ENCODE measurements around the gene EML4.

The EML4 gene

DNA sequence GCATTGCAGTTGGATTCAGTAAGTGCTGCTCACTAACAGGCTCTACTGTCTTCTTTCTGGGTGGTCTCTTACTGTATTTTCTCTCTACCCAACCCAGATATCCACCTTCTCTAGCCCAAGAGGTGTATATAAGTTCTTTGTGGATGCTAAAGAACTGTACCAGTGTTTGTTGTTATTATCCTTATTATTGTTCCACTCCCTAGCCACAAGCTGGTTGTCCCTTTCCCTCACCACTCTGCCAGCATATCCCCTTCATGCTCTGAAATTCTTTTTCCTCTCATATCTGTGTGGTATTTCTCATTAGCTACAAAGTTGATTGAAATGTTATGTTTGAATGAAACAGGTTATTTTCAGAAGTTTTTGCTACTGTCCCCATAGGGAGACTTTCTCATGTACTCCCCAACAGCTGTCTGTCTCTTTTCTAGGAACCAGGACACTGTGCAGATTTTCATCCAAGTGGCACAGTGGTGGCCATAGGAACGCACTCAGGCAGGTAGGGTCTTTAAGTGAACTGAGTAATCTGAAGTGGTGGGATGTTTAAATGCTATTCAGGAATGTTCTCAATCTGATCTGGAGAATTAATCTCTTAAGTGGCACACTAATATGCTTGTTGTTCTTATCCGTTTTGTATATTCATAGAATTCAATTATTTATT lies 135.0 kb downstream of the EML4 start:
- DNase-seq (ENCODE audit: insufficient read length, low spot score) (no peak), FAIRE-seq (no peak)
- TF ChIP-seq, protein P1, sequence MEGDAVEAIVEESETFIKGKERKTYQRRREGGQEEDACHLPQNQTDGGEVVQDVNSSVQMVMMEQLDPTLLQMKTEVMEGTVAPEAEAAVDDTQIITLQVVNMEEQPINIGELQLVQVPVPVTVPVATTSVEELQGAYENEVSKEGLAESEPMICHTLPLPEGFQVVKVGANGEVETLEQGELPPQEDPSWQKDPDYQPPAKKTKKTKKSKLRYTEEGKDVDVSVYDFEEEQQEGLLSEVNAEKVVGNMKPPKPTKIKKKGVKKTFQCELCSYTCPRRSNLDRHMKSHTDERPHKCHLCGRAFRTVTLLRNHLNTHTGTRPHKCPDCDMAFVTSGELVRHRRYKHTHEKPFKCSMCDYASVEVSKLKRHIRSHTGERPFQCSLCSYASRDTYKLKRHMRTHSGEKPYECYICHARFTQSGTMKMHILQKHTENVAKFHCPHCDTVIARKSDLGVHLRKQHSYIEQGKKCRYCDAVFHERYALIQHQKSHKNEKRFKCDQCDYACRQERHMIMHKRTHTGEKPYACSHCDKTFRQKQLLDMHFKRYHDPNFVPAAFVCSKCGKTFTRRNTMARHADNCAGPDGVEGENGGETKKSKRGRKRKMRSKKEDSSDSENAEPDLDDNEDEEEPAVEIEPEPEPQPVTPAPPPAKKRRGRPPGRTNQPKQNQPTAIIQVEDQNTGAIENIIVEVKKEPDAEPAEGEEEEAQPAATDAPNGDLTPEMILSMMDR (IDR thresholded peaks at IDR 0.05; ENCODE audit: insufficient read depth, missing control alignments): no peak

DNA sequence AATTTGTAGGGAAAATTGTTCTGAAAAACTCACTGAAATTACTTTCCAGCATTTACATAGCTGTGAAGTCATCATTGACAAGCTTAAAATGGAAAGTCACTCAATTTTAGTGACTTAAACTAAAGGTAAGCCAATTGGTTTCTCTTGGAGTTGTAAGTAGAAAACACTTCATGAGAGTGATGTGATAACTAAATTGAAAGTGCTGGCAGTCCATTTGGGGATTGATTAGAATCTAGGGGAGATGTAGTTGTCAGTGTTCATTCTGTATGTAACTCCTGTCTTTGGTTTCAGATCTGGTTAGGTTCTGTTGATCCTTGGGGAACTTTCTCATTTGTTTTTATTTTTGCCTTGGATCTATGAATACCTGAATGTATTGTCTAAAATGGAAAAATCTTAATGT lies 138.0 kb downstream of the EML4 start:
- FAIRE-seq (no peak), DNase-seq (ENCODE audit: insufficient read length, low spot score) (no peak)
- TF ChIP-seq, protein P1 (IDR thresholded peaks at IDR 0.05; ENCODE audit: insufficient read depth, missing control alignments): no peak

DNA sequence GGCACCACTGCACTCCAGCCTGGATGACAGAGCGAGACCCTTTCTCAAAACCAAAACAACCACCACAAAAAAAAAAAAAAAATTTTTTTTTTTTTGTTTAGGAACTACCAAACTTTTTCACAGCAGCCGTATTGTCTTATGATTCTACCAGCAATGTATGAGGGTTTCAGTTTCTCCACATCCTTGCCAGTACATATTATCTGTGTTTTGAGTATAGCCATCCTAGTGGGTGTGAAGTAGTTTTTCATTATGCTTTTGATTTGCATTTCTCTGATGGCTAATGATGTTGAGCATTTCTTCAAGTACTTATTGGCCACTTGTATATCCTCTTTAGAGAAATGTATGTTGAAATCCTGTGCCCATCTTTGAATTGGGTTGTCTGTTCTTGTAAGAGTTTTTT lies 140.2 kb downstream of the EML4 start:
- DNase-seq (ENCODE audit: insufficient read length, low spot score) (no peak), FAIRE-seq (no peak)
- TF ChIP-seq, protein P1 (IDR thresholded peaks at IDR 0.05; ENCODE audit: insufficient read depth, missing control alignments): no peak

DNA sequence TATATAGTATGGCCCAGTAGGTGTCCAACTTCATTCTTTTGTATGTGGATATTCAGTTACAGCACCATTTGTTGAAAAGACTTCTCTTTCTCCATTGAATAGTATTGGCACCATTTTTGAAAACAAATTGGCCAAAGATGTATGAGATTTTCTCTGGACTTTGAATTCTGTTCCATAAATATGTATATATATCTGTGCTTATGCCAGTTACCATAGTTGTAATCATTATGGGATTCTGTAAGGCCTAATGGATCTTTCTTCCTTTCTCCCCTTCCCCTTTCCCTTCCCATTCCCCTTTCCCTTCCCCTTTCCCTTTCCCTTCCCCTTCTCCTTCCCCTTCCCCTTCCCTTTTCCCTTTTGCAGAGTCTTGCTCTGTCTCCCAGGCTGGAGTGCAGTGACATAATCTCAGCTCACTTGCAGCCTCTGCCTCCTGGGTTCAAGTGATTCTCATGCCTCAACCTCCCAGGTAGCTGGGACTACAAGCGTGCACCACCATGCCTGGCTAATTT lies 140.9 kb downstream of the EML4 start:
- DNase-seq (ENCODE audit: insufficient read length, low spot score): no peak
- no peak for FAIRE-seq
- TF ChIP-seq, protein P1 (IDR thresholded peaks at IDR 0.05; ENCODE audit: insufficient read depth, missing control alignments): no peak

DNA sequence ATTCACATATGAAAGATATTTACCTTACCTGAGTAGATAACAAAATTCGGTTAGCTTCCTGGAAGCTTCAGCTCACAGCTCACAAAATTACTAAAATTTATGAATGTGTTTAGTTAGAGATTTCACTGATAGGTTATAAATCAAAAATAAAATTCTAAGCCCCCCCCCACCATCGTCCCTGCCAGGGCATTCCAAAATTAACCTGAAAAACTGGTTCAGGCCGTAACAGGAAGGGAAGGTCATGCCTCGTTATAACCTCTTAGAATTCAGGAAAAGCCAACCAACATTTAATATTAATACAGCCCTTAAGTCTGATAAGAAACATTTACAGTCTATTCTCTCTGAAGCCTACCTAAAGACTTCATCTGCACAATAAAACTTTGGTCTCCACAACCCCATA lies 143.0 kb downstream of the EML4 start:
- TF ChIP-seq, protein P1 (IDR thresholded peaks at IDR 0.05; ENCODE audit: insufficient read depth, missing control alignments): no peak
- no peak for FAIRE-seq
- no peak for DNase-seq (ENCODE audit: insufficient read length, low spot score)

DNA sequence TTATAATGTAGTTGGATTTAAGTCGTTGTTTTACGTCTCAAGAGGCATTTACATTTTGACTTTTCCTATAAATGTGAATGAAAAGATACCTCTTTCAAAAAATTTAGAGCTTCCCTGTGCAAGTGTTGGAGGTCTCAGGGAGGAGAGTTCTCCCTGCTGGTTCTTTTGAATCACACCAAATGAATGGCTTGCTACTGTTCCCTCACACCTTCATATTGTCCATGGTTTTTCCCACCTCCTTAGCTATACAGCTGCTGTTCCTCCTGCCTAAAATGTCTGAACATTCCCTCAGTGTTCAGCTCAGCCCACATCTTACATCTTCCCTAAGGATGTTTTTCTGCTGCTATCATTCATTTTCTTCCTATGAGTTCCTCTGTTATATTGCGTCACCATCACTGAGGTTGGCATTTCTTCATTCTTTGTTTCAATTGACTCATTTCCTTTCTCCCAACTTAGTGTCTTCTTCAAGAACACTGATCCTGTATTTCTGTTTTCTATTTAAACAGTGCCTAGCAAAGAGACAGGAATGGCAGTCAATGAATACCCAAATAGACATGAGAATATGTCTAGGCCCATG lies 145.8 kb downstream of the EML4 start:
- TF ChIP-seq, protein P1 (IDR thresholded peaks at IDR 0.05; ENCODE audit: insufficient read depth, missing control alignments): no peak
- FAIRE-seq: no peak
- DNase-seq (ENCODE audit: insufficient read length, low spot score): no peak

DNA sequence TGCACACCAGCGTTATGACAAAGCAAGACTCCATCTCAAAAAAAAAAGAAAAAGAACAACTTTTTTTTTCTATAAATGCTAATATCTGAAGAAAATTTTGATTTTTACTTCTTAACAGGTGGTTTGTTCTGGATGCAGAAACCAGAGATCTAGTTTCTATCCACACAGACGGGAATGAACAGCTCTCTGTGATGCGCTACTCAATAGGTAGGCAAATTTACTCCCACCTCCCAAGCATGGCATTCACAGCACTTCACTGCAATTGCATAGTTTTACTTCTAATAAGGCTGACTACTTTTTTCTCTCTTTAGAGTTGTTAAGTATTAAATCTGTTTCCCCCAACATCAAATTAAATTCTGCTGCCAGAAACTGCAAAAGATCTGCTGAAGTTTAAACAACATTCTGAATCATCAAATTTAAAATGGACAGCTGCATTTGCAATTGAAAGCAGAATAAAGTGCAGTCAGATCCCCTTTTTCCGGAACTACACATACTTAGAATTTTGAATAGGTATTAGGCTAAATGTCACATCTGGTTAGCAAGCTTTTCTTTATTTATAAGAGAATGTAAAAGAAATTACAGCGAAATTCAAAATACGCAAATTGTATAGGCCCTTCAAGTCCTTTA lies 146.8 kb downstream of the EML4 start:
- FAIRE-seq (no peak), DNase-seq (ENCODE audit: insufficient read length, low spot score) (no peak)
- TF ChIP-seq, protein P1 (IDR thresholded peaks at IDR 0.05; ENCODE audit: insufficient read depth, missing control alignments): no peak
